ENCODE data around the gene DUOX1.

- TF ChIP-seq ATF3 (IDR thresholded peaks at IDR 0.05) (no peak), CTCF (IDR thresholded peaks at IDR 0.05; ENCODE audit: low read depth, low read length, missing input control) (no peak), RAD21 (IDR thresholded peaks at IDR 0.05) (no peak), REST (IDR thresholded peaks at IDR 0.05) (no peak), MAX (IDR thresholded peaks at IDR 0.05) (no peak), HNF4A (conservative IDR thresholded peaks at IDR 0.05) (no peak), NR2F2 (IDR thresholded peaks at IDR 0.05) (no peak), HNF4G (IDR thresholded peaks at IDR 0.05) (no peak), YY1 (IDR thresholded peaks at IDR 0.05) (no peak)
Measured at GRCh38 chr15:45115312-45115820, 14.4 kb upstream of the DUOX1 start.
